Activated B cell treated with CpG ODN at 0.5 μM for 24 hours (primary cell): ENCODE results near the gene ABCB11. TPM values are rescaled to one million over a fixed set of nuclear protein-coding genes. Genes with fewer than 3 reads are reported as not detected.

Experiments
- ATAC-seq: fragments of 200-7000 bp; cut with Tn5 transposase; one replicate; pipeline ENCODE4 v1.10.0; 2021; ENCODE audit warnings: low read depth, mild to moderate bottlenecking, moderate library complexity
- CTCF ChIA-PET: fragments of 350-600 bp; sonication (Branson Sonifier 250); formaldehyde crosslinking; loops from one replicate; lab custom pipeline; 2021; ENCODE audit warnings: antibody characterized with exemption; lab: Charles Lee
- POLR2A ChIA-PET: fragments of 350-600 bp; sonication (Branson Sonifier 250); formaldehyde crosslinking; loops from one replicate; lab custom pipeline; 2021; ENCODE audit warnings: antibody characterized with exemption; lab: Charles Lee
- DNase-seq: peaks from one replicate; pipeline ENCODE4 v3.0.0; 2022
- H3K27ac Mint-ChIP-seq: one replicate; pipeline ENCODE4 v1.8.0; 2020; ENCODE audit warnings: mixed read lengths
- H3K27me3 Mint-ChIP-seq: one replicate; pipeline ENCODE4 v1.8.0; 2021; ENCODE audit warnings: mixed read lengths
- H3K36me3 Mint-ChIP-seq: one replicate; pipeline ENCODE4 v1.8.0; 2021; ENCODE audit warnings: low read depth, mixed read lengths
- H3K4me1 Mint-ChIP-seq: one replicate; pipeline ENCODE4 v1.8.0; 2021; ENCODE audit warnings: mixed read lengths
- H3K4me3 Mint-ChIP-seq: one replicate; pipeline ENCODE4 v1.8.0; 2020; ENCODE audit warnings: mild to moderate bottlenecking, mixed read lengths
- H3K9me3 Mint-ChIP-seq: one replicate; pipeline ENCODE4 v1.8.0; 2020; ENCODE audit warnings: mixed read lengths
- intact Hi-C: fragments of 100-400 bp; cut with micrococcal nuclease; formaldehyde crosslinking; loops from one replicate; pipeline ENCODE4 v1.15.1; 2024
- total RNA-seq: library from RNA; stranded (reverse); gene quantifications from 2 replicates; pipeline ENCODE4 v1.2.3, GENCODE V29; 2022
- TF ChIP-seq, protein P1 (sequence below): fragments of 200-600 bp; IDR thresholded peaks from one replicate; pipeline ENCODE4 v1.8.0; 2022; ENCODE audit warnings: antibody characterized with exemption, mild to moderate bottlenecking

ABCB11 gene
- total RNA-seq, 1 donor from 2014 or later: not detected

DNA sequence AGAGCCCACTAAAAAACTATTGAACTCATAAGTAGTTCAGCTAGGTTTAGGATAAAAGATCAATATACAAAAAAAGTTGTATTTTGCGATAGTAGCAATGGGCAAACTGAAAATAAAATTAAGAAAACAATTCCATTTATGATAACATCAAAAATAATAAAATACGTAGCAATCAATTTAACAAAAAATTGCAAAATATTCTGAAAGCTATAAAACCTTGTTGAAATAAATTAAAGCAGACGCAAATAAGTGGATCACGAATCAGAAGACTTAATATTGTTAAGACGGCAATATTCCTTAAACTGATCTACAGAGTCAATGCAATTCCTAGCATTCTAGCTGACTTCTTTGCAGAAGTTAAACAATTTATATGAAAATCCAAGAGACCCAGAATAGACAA, 24.5 kb downstream of the ABCB11 start:
- POLR2A ChIA-PET: no interaction called here
- TF ChIP-seq, protein P1, sequence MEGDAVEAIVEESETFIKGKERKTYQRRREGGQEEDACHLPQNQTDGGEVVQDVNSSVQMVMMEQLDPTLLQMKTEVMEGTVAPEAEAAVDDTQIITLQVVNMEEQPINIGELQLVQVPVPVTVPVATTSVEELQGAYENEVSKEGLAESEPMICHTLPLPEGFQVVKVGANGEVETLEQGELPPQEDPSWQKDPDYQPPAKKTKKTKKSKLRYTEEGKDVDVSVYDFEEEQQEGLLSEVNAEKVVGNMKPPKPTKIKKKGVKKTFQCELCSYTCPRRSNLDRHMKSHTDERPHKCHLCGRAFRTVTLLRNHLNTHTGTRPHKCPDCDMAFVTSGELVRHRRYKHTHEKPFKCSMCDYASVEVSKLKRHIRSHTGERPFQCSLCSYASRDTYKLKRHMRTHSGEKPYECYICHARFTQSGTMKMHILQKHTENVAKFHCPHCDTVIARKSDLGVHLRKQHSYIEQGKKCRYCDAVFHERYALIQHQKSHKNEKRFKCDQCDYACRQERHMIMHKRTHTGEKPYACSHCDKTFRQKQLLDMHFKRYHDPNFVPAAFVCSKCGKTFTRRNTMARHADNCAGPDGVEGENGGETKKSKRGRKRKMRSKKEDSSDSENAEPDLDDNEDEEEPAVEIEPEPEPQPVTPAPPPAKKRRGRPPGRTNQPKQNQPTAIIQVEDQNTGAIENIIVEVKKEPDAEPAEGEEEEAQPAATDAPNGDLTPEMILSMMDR: no peak
- Mint-ChIP-seq H3K27me3 (no peaks in the 10 kb centered on the region), H3K27ac (no peak overlapping the region), H3K4me3 (no peak overlapping the region), H3K4me1 (peaks cover 2% of the 10 kb centered on the region), H3K36me3 (no peaks in the 10 kb centered on the region), H3K9me3 (peaks cover 6% of the 10 kb centered on the region)
- DNase-seq (no peak), ATAC-seq (no peak)
- intact Hi-C loops: no loop called here
- CTCF ChIA-PET: interaction anchor here (1.1 kb wide), 1 partner anchor 45 kb away, joined by 3 read pairs; no protein-coding TSS in a partner anchor

GRCh38 chr2:169005994-169006393, 25.1 kb downstream of the ABCB11 start:
- no peak for DNase-seq
- Mint-ChIP-seq H3K4me1 (peaks cover 2% of the 10 kb centered on the region), H3K27ac (no peak overlapping the region), H3K36me3 (no peaks in the 10 kb centered on the region), H3K27me3 (no peaks in the 10 kb centered on the region), H3K4me3 (no peak overlapping the region), H3K9me3 (peaks cover 6% of the 10 kb centered on the region)
- TF ChIP-seq, protein P1: no peak
- POLR2A ChIA-PET: no interaction called here
- no peak for ATAC-seq
- CTCF ChIA-PET: interaction anchor here (1.1 kb wide), 1 partner anchor 45 kb away, joined by 3 read pairs; no protein-coding TSS in a partner anchor
- intact Hi-C loops: no loop called here

GRCh38 chr2:169005080-169005598, 26.0 kb downstream of the ABCB11 start:
- TF ChIP-seq, protein P1: no peak
- ATAC-seq (no peak), DNase-seq (no peak)
- H3K27ac Mint-ChIP-seq: no peak overlapping the region
- intact Hi-C loops: no loop called here
- ChIA-PET CTCF (no interaction called here), POLR2A (no interaction called here)
- H3K9me3 Mint-ChIP-seq: peaks cover 6% of the 10 kb centered on the region
- H3K27me3 Mint-ChIP-seq: no peaks in the 10 kb centered on the region
- peaks cover 2% of the 10 kb centered on the region for H3K4me1 Mint-ChIP-seq
- H3K36me3 Mint-ChIP-seq: no peaks in the 10 kb centered on the region
- no peak overlapping the region for H3K4me3 Mint-ChIP-seq

DNA sequence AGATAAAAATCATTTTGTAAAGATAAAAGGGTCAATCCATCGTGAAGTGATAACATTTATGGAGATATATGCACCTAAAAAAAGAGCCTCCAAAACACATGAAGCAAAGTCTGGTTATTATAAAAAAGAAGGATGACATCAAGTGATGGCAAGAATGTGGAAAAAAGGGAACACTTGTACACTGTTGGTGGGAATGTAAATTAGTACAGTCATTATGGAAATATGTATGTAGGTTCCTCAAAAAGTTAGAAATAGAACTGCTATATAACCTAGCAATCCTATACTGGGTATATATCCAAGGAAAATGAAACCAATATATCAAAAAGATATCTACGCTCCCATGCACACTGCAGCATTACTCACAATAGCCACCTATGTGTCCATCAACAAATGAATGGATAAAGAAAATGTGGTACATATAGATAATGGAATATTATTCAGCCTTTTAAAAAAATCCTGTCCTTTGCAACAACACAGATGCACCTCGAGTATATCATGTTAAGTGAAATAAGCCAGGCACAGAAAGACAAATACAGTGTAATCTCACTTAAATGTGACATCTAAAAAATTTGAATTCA, 28.9 kb downstream of the ABCB11 start:
- no peaks in the 10 kb centered on the region for H3K27me3 Mint-ChIP-seq
- H3K4me3 Mint-ChIP-seq: no peak overlapping the region
- H3K9me3 Mint-ChIP-seq: peaks cover 6% of the 10 kb centered on the region
- ChIA-PET POLR2A (no interaction called here), CTCF (no interaction called here)
- no peaks in the 10 kb centered on the region for H3K36me3 Mint-ChIP-seq
- DNase-seq (no peak), ATAC-seq (no peak)
- TF ChIP-seq, protein P1: no peak
- no peaks in the 10 kb centered on the region for H3K4me1 Mint-ChIP-seq
- H3K27ac Mint-ChIP-seq: no peak overlapping the region
- intact Hi-C loops: no loop called here

- POLR2A ChIA-PET: no interaction called here
- TF ChIP-seq, protein P1: no peak
- no peak overlapping the region for H3K4me3 Mint-ChIP-seq
- no peaks in the 10 kb centered on the region for H3K4me1 Mint-ChIP-seq
- intact Hi-C loops: no loop called here
- DNase-seq (no peak), ATAC-seq (no peak)
- H3K27me3 Mint-ChIP-seq: no peaks in the 10 kb centered on the region
- peaks cover 6% of the 10 kb centered on the region for H3K9me3 Mint-ChIP-seq
- no peak overlapping the region for H3K27ac Mint-ChIP-seq
- no peaks in the 10 kb centered on the region for H3K36me3 Mint-ChIP-seq
- CTCF ChIA-PET: no interaction called here
Observed at GRCh38 chr2:169001116-169001815, 29.9 kb downstream of the ABCB11 start.
